Uterus (tissue), 4 donors: ENCODE measurements around the gene ALOXE3. TPM values are rescaled to one million over a fixed set of nuclear protein-coding genes. Genes with fewer than 3 reads are reported as not detected.

Source experiments
- DNase-seq, 2 donors: peaks; one replicate each; pipeline ENCODE4 v3.0.0-alpha.2; 2019 to 2020
- H3K27ac ChIP-seq, 2 donors: fragments of 200-600 bp; sonication (generic); 1 replicate in 1 of 2; 2 replicates in 1 of 2; pipeline ENCODE4 v1.5.1; 2016 to 2018
- H3K27me3 ChIP-seq, 2 donors: fragments of 200-600 bp; sonication (generic); one replicate each; pipeline ENCODE4 v1.5.1; 2018 to 2019; ENCODE audit warnings: control low read depth in 1 of 2
- H3K36me3 ChIP-seq, 2 donors: fragments of 200-600 bp; sonication (generic); one replicate each; pipeline ENCODE4 v1.5.1; 2019; ENCODE audit warnings: control low read depth in 1 of 2
- H3K4me1 ChIP-seq, 2 donors: fragments of 200-600 bp; sonication (generic); one replicate each; pipeline ENCODE4 v1.5.1; 2018 to 2019; ENCODE audit warnings: control low read depth in 1 of 2
- H3K4me3 ChIP-seq, 2 donors: fragments of 200-600 bp; sonication (generic); 1 replicate in 1 of 2; 2 replicates in 1 of 2; pipeline ENCODE4 v1.5.1; 2018 to 2019; ENCODE audit warnings: mild to moderate bottlenecking in 1 of 2
- H3K9me3 ChIP-seq, 2 donors: fragments of 200-600 bp; sonication (generic); one replicate each; pipeline ENCODE4 v1.5.1; 2019; ENCODE audit warnings: control low read depth in 1 of 2
- POLR2A ChIP-seq, 2 donors: fragments of 450-650 bp; IDR thresholded peaks; one replicate each; pipeline ENCODE4 v1.6.1; 2016; ENCODE audit warnings: antibody characterized with exemption in 2 of 2, mild to moderate bottlenecking in 1 of 2, moderate library complexity in 1 of 2
- intact Hi-C: fragments of 100-400 bp; cut with DNase I; formaldehyde crosslinking; loops from one replicate; pipeline ENCODE4 v1.15.1; 2023; ENCODE audit warnings: low total_unique reads
- total RNA-seq, 4 donors: library from RNA; depleted of rRNA in 3 of 4; stranded (reverse); fragments of >200 nt in 3 of 4; gene quantifications; one replicate each; pipeline versions ENCODE4 v1.1.0 to v1.2.4, GENCODE V29; 2014 to 2023
- TF ChIP-seq, protein P1 (sequence below), 4 experiments: fragments of 200-600 bp in 2 of 4; fragments of 450-650 bp in 2 of 4; sonication (generic) in 2 of 4; IDR thresholded peaks; one replicate each; pipeline ENCODE4 v1.5.1; 2016 to 2019; ENCODE audit warnings: antibody characterized with exemption in 4 of 4, mild to moderate bottlenecking in 2 of 4, moderate library complexity in 1 of 4
- donor health status: DM: yes; HTN: yes; CAD: no.

Gene ALOXE3
- total RNA-seq, 4 donors from 2014 or later = 0.26 TPM; not detected in 3

DNA sequence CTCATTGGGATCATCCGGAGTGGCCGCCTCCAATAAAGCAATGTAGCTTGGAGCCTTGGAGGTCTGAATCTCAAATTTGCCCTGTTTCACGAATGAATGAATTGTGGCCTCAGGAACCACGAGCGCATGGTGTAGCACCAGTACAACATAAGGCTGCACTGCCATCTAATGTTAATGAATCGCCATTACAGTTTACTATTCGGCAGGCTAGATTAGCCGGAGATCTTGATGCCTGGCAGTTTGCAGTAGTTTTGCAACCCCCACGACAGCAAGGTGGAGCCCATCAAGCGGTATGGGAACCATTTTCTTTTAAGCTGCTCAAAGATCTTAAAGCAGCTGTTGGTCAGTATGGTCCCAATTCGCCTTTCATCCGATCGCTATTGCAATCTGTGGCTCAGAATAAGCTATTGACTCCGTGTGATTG is 60.6 kb downstream of the ALOXE3 start:
- Histone ChIP-seq H3K27ac (no peak overlapping the region), H3K9me3 (no peaks in the 10 kb centered on the region), H3K4me3 (no peak overlapping the region), H3K36me3 (no peaks in the 10 kb centered on the region), H3K4me1 (no peaks in the 10 kb centered on the region), H3K27me3 (peaks cover 4 to 38% of the 10 kb centered on the region in 2 donors)
- intact Hi-C loops = no loop called here
- peak in 1 of 2 donors; percentile 44 for DNase-seq
- no peak for TF ChIP-seq POLR2A (IDR thresholded peaks at IDR 0.05)
- TF ChIP-seq, protein P1, sequence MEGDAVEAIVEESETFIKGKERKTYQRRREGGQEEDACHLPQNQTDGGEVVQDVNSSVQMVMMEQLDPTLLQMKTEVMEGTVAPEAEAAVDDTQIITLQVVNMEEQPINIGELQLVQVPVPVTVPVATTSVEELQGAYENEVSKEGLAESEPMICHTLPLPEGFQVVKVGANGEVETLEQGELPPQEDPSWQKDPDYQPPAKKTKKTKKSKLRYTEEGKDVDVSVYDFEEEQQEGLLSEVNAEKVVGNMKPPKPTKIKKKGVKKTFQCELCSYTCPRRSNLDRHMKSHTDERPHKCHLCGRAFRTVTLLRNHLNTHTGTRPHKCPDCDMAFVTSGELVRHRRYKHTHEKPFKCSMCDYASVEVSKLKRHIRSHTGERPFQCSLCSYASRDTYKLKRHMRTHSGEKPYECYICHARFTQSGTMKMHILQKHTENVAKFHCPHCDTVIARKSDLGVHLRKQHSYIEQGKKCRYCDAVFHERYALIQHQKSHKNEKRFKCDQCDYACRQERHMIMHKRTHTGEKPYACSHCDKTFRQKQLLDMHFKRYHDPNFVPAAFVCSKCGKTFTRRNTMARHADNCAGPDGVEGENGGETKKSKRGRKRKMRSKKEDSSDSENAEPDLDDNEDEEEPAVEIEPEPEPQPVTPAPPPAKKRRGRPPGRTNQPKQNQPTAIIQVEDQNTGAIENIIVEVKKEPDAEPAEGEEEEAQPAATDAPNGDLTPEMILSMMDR (IDR thresholded peaks at IDR 0.05) = peak; percentile 67 to 92 (median 80)

GRCh38 chr17:8056976-8057625 is 61.2 kb downstream of the ALOXE3 start:
- no peak for TF ChIP-seq POLR2A (IDR thresholded peaks at IDR 0.05)
- TF ChIP-seq, protein P1 (IDR thresholded peaks at IDR 0.05) = no peak
- Histone ChIP-seq H3K9me3 (no peaks in the 10 kb centered on the region), H3K27ac (no peak overlapping the region), H3K4me1 (no peaks in the 10 kb centered on the region), H3K4me3 (no peak overlapping the region), H3K36me3 (no peaks in the 10 kb centered on the region), H3K27me3 (peaks cover 4 to 32% of the 10 kb centered on the region in 2 donors)
- peak in 1 of 2 donors; percentile 7 for DNase-seq
- intact Hi-C loops = no loop called here

GRCh38 chr17:8056232-8056975 is 61.9 kb downstream of the ALOXE3 start:
- no peak for DNase-seq
- Histone ChIP-seq H3K9me3 (no peaks in the 10 kb centered on the region), H3K4me1 (no peaks in the 10 kb centered on the region), H3K27me3 (peaks cover 0 to 25% of the 10 kb centered on the region in 2 donors), H3K4me3 (no peak overlapping the region), H3K27ac (no peak overlapping the region), H3K36me3 (no peaks in the 10 kb centered on the region)
- TF ChIP-seq, protein P1 (IDR thresholded peaks at IDR 0.05) = no peak
- no peak for TF ChIP-seq POLR2A (IDR thresholded peaks at IDR 0.05)
- intact Hi-C loops = no loop called here

- Histone ChIP-seq H3K36me3 (no peaks in the 10 kb centered on the region), H3K4me1 (no peaks in the 10 kb centered on the region), H3K27ac (no peak overlapping the region), H3K9me3 (no peaks in the 10 kb centered on the region), H3K27me3 (peaks cover 0 to 22% of the 10 kb centered on the region in 2 donors), H3K4me3 (no peak overlapping the region)
- intact Hi-C loops = no loop called here
- TF ChIP-seq, protein P1 (IDR thresholded peaks at IDR 0.05) = no peak
- no peak for TF ChIP-seq POLR2A (IDR thresholded peaks at IDR 0.05)
- DNase-seq = no peak
These were observed 62.5 kb downstream of the ALOXE3 start for GRCh38 chr17:8055851-8056231.

DNA sequence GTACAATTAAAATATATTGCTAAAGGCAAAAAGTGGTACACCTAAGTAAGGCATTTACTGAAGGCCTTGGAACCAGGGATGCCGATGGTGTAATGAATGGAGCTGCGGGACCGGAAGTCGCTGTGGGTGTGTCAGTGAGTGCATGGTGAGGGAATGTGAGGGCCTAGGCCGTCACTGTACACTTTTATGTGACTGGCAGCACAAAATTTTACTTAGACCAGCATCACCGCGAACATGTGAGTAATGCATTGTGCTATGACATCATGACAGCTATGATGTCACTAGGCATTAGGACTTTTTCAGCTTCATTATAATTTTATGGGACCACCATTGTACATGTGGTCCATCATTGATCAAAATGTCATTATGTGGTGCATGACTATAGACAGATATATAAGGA is 64.7 kb downstream of the ALOXE3 start:
- DNase-seq = no peak
- H3K4me1 ChIP-seq = no peaks in the 10 kb centered on the region
- TF ChIP-seq, protein P1 (IDR thresholded peaks at IDR 0.05) = no peak
- no peak for TF ChIP-seq POLR2A (IDR thresholded peaks at IDR 0.05)
- no peaks in the 10 kb centered on the region for H3K9me3 ChIP-seq
- H3K27me3 ChIP-seq = peaks cover 0 to under 1% of the 10 kb centered on the region in 2 donors
- H3K27ac ChIP-seq = no peak overlapping the region
- no peaks in the 10 kb centered on the region for H3K36me3 ChIP-seq
- intact Hi-C loops = no loop called here
- no peak overlapping the region for H3K4me3 ChIP-seq
